ENCODE results near the gene MAPK12.

The MAPK12 gene

GRCh38 chr22:50250555-50251476 lies 10.7 kb downstream of the MAPK12 start, which contains the start of gene HDAC10:
Gene HDAC10, minus strand, starts transcription at chr22:50251265. Its CDS starts 233 bp downstream, at chr22:50251032.
- peak; percentile 82 for DNase-seq (ENCODE audit: low read depth)
- no peak for TF ChIP-seq CTCF (conservative IDR thresholded peaks at IDR 0.05; ENCODE audit: low read depth, low read length)
- H3K4me3 ChIP-seq (ENCODE audit: low read depth, low read length): peak within 1 kb of the TSS; percentile 81

GRCh38 chr22:50250249-50250554 lies 11.3 kb downstream of the MAPK12 start:
- H3K4me3 ChIP-seq (ENCODE audit: low read depth, low read length): peak overlapping the region; percentile 81
- TF ChIP-seq CTCF (conservative IDR thresholded peaks at IDR 0.05; ENCODE audit: low read depth, low read length): no peak
- DNase-seq (ENCODE audit: low read depth): no peak

- no peak for DNase-seq (ENCODE audit: low read depth)
- no peak for TF ChIP-seq CTCF (conservative IDR thresholded peaks at IDR 0.05; ENCODE audit: low read depth, low read length)
- peak overlapping the region; percentile 81 for H3K4me3 ChIP-seq (ENCODE audit: low read depth, low read length)
Measured at GRCh38 chr22:50249341-50250248, 11.9 kb downstream of the MAPK12 start.

GRCh38 chr22:50248196-50249081 lies 13.0 kb downstream of the MAPK12 start:
- no peak for TF ChIP-seq CTCF (conservative IDR thresholded peaks at IDR 0.05; ENCODE audit: low read depth, low read length)
- H3K4me3 ChIP-seq (ENCODE audit: low read depth, low read length): no peak overlapping the region
- no peak for DNase-seq (ENCODE audit: low read depth)

GRCh38 chr22:50247748-50248147 lies 13.7 kb downstream of the MAPK12 start:
- peak; percentile 80 for DNase-seq (ENCODE audit: low read depth)
- no peak for TF ChIP-seq CTCF (conservative IDR thresholded peaks at IDR 0.05; ENCODE audit: low read depth, low read length)
- H3K4me3 ChIP-seq (ENCODE audit: low read depth, low read length): no peak overlapping the region

Data from choroid plexus epithelial cell (primary cell).